GM03348 (cell line): ENCODE data around the gene ESYT2.

Experiments used
- DNase-seq: peaks from one replicate; pipeline ENCODE4 v3.0.0; 2012; ENCODE audit warnings: low spot score

Gene ESYT2

DNA sequence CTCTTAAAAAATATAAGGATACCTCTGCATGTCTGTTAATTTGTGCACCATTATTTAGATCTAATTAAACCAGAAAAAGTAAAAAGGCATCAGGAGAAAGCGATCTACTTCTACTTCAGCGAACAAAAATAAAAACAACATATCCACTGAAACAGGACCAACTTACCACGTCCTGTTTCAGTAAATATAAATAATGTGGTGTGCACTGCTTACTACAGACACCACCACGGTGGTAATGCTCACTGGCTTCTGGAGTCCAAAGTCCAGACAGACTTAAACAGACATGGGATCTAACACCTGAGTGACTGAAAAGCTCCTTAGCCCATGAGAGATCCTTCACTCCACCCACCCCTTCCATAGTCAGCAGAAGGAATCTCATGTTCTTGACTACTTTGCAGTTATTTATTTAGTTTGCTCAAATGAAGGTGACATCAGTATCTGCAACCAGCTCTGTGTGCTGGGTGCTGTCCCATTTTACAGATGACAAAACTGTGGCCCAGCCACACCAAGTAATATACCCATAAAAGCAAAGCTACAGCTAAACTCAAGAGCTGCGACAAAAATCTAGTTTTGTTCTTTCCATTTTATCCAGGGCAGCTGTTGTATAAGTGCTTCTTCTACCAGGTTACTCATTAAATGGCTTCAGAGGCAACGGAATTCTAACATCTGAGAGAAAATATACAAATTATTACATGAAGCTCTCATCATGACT is 62.6 kb downstream of the ESYT2 start:
- DNase-seq: no peak

DNA sequence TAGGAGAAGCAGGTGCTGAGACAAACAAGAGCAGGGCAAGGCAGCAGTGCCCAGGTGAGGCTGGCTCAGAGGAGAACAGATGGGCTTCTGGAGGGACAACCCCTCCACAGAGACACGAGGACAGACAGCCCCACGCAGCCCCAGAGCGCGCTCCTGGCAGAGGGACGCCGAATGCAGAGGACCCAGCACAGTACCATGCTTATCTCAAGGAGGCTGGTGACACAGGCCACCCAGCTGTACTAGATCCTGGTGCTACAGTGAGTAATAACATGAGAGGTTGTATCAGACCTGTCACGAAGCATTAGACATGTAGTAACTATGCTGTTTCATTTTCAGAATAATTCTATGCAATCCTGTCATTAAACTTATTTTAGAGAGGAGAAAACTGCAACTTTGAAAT is 64.3 kb downstream of the ESYT2 start:
- no peak for DNase-seq

GRCh38 chr7:158763454-158764033 is 65.8 kb downstream of the ESYT2 start:
- no peak for DNase-seq

DNA sequence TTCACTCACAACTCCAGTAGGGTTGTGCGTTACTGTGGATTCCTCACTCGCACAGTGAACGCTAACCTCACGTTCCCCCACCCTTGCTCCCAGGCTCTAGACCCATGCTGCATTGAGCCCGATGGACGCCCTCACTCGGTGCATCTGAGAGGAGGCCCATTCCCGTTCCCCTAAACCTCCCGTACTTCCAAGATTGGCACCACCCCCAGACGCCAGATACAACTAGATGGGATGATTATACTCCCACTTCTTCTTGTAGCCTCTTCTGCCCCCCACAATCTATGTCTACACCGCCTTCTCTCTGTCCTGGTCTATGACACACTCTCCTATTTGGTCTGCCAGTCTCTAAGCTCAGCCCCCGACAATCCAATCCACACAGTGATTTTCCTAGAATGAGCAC is 67.4 kb downstream of the ESYT2 start:
- DNase-seq: no peak

- no peak for DNase-seq
Measured at GRCh38 chr7:158760936-158761335, 68.4 kb downstream of the ESYT2 start.

- no peak for DNase-seq
Measured at GRCh38 chr7:158760445-158760764, 68.9 kb downstream of the ESYT2 start.

GRCh38 chr7:158759749-158760444 is 69.4 kb downstream of the ESYT2 start:
- no peak for DNase-seq

DNA sequence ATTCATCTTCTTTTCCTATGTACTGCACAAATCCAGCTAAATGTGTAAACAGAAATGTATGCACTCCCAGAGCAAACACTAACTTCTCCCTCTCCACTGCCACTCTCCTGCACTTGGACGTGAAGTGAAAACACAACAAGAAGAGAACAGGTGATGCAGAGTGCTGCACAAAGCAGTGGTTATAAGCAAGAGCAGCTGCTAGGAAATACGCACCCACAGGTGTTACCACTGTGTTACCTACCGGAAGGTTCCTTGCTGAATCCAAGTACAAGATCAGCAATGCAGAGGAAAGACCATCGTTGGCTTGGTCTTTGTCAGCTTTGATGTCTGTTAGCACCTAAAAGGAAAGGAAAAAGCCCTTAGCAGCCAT is 70.1 kb downstream of the ESYT2 start:
- no peak for DNase-seq

GRCh38 chr7:158758586-158759244 is 70.6 kb downstream of the ESYT2 start:
- no peak for DNase-seq

GRCh38 chr7:158757404-158757989 is 71.8 kb downstream of the ESYT2 start:
- DNase-seq: no peak

GRCh38 chr7:158754746-158755444 is 74.4 kb downstream of the ESYT2 start:
- no peak for DNase-seq

GRCh38 chr7:158753900-158754299 is 75.4 kb downstream of the ESYT2 start:
- no peak for DNase-seq

- no peak for DNase-seq
Measured at GRCh38 chr7:158751751-158752150, 77.6 kb downstream of the ESYT2 start.

- no peak for DNase-seq
Measured at GRCh38 chr7:158751199-158751598, 78.1 kb downstream of the ESYT2 start.

- DNase-seq: no peak
Measured at GRCh38 chr7:158750702-158751101, 78.6 kb downstream of the ESYT2 start.

DNA sequence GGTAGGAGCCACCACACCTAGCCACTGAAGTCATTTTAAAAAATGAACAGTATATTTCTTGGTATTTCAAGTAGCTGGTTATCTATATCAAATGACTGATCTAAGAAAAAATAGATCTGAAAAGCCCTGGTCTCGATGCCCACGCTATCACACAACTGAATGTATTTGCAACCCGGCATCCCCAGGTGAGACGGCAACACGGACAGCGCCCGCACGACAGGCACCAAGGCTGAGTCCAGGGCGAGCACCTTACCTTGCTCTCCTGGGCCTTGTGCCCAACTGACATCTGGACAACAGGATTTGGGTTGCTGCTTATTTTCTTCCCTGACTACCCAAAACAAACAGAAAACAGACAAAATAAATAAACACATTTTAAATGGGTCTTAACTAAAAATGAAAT is 79.9 kb downstream of the ESYT2 start:
- DNase-seq: no peak

- no peak for DNase-seq
Measured at GRCh38 chr7:158748335-158748734, 81.0 kb downstream of the ESYT2 start.

DNA sequence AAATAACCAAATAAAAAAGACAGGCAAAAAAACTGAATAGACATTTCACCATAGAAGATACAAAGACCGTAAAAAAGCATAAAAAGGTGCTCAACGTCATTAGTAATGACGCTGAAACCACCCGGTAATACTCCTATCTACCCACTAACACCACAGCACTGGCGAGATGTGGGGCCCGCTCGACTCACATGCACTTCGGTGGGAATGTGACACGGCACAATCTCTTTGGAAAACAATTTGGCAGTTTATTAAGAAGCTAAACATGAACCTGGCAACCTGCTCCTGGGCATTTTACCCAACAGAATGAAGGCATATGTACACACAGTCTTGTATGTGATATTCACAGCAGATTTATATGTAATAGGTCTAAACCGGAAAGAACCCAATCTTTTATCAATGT is 81.9 kb downstream of the ESYT2 start:
- DNase-seq: no peak

- no peak for DNase-seq
Measured at GRCh38 chr7:158746957-158747356, 82.4 kb downstream of the ESYT2 start.

GRCh38 chr7:158745057-158745715 is 84.1 kb downstream of the ESYT2 start:
- DNase-seq: no peak

DNA sequence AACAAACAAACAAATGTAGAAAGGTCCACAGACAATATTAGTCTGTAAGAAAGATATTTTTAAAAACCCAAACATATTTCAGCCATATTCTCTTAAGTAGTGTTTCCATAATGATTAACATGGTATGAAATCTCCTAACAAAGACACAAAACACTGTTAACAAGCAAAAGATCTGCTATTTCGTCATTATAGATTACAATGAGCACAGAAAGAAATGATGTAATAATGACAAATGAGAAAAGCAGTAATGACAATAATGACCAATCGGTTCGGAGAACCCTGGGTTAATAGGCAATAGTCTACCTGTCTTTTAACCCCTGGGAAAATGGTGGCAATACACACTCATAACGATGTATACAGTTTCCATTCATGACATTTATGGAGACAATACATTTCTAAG is 85.2 kb downstream of the ESYT2 start:
- DNase-seq: no peak

GRCh38 chr7:158743219-158743618 is 86.1 kb downstream of the ESYT2 start:
- DNase-seq: no peak
